Measurements from ENCODE around the gene PRSS36. TPM values are rescaled to one million over a fixed set of nuclear protein-coding genes. Genes with fewer than 3 reads are reported as not detected.

Gene PRSS36
- total and polyA plus RNA-seq, 7 donors = 0.24 to 1.7 (median 0.69) TPM

DNA sequence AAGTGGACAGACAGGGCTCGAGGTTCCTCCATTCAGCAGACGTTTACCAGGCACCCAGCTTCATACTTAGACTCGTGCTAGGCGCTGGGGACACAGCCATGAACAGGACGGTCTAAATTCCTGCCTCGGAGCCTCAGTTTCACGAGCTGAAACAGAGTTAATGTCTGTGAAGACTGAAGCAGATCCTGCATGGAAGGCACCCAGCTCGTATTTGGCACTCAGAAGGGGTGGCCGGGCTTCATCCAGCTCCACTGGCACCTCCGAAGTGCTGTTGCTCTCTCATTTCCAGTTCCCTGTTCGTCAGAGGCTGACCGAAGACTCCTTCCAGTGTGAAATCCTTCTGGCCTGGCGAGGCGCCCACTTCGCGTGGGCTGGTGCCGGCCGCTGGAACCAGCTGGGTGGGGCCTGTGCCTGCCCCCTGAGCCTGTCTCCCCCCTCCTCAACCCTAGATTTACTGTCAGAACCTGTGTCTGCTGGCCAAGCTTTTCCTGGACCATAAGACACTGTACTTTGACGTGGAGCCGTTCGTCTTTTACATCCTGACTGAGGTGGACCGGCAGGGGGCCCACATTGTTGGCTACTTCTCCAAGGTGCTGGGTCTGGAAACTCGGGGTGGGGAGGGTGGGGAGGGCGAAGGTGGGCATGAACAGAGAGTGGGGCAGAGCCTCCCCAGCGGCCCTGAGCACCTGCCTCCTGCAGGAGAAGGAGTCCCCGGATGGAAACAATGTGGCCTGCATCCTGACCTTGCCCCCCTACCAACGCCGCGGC, 20.1 kb downstream of the PRSS36 start:
- ATAC-seq (peak; percentile 12 to 31 (median 28)), DNase-seq (peak; percentile 57 to 76)
- peak overlapping the region; percentile 63 for H3K27ac ChIP-seq
- no peak overlapping the region for H3K4me3 ChIP-seq
- no peaks in the 10 kb centered on the region for H3K9me3 ChIP-seq
- intact Hi-C loops (cut with DNase I) = no loop called here
- peaks cover 27% of the 10 kb centered on the region for H3K4me1 ChIP-seq
- H3K27me3 ChIP-seq (ENCODE audit: insufficient read depth in 3 of 3, low read length in 2 of 3) = no peaks in the 10 kb centered on the region
- TF ChIP-seq, protein P1, sequence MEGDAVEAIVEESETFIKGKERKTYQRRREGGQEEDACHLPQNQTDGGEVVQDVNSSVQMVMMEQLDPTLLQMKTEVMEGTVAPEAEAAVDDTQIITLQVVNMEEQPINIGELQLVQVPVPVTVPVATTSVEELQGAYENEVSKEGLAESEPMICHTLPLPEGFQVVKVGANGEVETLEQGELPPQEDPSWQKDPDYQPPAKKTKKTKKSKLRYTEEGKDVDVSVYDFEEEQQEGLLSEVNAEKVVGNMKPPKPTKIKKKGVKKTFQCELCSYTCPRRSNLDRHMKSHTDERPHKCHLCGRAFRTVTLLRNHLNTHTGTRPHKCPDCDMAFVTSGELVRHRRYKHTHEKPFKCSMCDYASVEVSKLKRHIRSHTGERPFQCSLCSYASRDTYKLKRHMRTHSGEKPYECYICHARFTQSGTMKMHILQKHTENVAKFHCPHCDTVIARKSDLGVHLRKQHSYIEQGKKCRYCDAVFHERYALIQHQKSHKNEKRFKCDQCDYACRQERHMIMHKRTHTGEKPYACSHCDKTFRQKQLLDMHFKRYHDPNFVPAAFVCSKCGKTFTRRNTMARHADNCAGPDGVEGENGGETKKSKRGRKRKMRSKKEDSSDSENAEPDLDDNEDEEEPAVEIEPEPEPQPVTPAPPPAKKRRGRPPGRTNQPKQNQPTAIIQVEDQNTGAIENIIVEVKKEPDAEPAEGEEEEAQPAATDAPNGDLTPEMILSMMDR (IDR thresholded peaks at IDR 0.05) = no peak
- H3K36me3 ChIP-seq (ENCODE audit: insufficient read depth in 1 of 2, low read depth in 1 of 2) = peaks cover 4 to 67% of the 10 kb centered on the region in 2 donors
- WGBS, 3 donors = 43 to 60% (median 55%) methylated on average over 29 of the region's 29 CpGs

DNA sequence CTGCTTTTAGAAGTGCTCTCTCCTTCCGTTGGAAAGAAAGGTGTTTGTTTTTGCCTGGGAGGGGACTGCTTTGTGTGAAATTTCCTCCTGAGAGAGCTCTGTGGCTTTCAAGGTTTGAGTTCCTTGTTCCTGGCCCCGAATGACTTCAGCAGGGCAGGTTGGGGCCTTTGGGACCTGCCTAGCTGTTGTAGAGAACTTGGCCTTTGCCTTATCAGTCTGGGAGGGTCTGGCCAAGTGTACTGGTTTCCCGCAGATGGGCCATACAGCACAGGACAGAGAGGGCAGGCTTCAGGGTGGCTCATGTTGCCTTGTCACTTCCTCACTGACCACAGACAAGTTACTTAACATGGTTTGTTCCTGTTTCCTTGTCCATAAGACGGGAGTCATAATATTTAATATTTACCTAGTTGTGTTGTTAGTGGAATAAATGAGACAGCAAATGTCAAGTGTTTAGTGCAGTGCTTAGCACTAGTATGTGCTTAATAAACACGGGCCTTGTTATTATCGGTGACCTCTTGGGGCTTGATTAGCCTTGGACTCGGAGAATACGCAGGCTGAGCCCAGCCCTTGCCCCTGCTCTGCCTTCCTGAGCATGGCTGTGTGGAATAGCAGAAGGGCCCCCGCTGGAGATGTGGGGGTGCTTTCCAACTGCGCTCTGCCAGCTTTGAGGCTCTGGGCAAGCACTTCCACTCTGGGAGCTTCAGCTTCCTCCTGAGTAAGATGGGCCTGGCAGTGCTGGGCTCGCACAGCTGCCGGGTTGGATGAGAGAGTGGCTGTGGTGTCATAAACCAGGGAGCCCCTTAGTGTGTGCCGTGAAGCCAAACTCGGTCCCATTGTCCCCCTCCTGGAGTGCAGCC, 20.9 kb downstream of the PRSS36 start:
- peaks cover 4 to 75% of the 10 kb centered on the region in 2 donors for H3K36me3 ChIP-seq (ENCODE audit: insufficient read depth in 1 of 2, low read depth in 1 of 2)
- 66 to 71% (median 69%) methylated on average over 14 of the region's 14 CpGs for WGBS, 3 donors
- ATAC-seq (peak; percentile 35 to 44 (median 39)), DNase-seq (no peak)
- intact Hi-C loops (cut with DNase I) = no loop called here
- peaks cover 27% of the 10 kb centered on the region for H3K4me1 ChIP-seq
- H3K4me3 ChIP-seq = no peak overlapping the region
- H3K9me3 ChIP-seq = no peaks in the 10 kb centered on the region
- H3K27me3 ChIP-seq (ENCODE audit: insufficient read depth in 3 of 3, low read length in 2 of 3) = no peaks in the 10 kb centered on the region
- TF ChIP-seq, protein P1 (IDR thresholded peaks at IDR 0.05) = no peak
- H3K27ac ChIP-seq = peak overlapping the region; percentile 63

DNA sequence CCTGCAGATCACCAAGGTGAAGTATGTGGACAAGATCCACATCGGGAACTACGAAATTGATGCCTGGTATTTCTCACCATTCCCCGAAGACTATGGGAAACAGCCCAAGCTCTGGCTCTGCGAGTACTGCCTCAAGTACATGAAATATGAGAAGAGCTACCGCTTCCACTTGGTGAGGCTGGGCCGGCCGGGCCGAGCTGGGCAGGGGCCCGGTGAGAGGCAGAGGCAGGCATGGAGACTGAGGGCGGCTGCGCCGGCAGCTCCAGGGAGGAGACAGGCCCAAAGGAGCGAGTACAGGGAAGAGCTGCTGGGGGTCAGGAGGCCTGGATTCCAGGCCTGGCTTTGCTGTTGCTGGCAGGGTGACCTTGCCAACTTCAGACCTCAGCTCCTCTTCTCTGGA, 22.7 kb downstream of the PRSS36 start:
- Histone ChIP-seq H3K4me3 (no peak overlapping the region), H3K4me1 (peaks cover 27% of the 10 kb centered on the region), H3K36me3 (ENCODE audit: insufficient read depth in 1 of 2, low read depth in 1 of 2) (peaks cover 4 to 89% of the 10 kb centered on the region in 2 donors), H3K27me3 (ENCODE audit: insufficient read depth in 3 of 3, low read length in 2 of 3) (no peaks in the 10 kb centered on the region), H3K9me3 (no peaks in the 10 kb centered on the region), H3K27ac (peak overlapping the region; percentile 63)
- intact Hi-C loops (cut with DNase I) = no loop called here
- 31 to 59% (median 57%) methylated on average over 13 of the region's 13 CpGs for WGBS, 3 donors
- TF ChIP-seq, protein P1 (IDR thresholded peaks at IDR 0.05) = no peak
- peak; percentile 46 to 82 (median 60) for ATAC-seq
- DNase-seq = no peak

DNA sequence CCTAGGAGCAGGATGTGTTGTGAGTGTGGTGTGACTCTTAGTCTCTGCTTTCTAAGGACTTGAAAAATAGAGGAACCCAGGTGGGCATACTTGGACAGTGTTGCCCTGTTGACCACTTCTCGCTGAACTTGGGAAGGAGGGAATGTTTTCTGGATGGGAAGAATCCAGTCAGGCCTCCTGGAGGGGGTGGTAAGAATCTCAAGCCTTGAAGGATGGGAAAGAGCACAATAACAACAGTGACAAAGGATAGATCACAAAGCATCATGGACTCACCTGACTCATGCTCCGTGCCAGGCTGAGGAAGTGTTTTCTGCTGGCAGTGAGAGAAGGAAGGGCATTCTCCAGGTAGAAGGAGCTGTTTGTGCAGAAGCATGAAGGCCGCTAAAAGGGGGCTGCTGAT, 24.0 kb downstream of the PRSS36 start:
- WGBS, 3 donors = 93 to 96% (median 94%) methylated on average over 3 of the region's 3 CpGs
- H3K4me3 ChIP-seq = no peak overlapping the region
- no peak for DNase-seq

More for the DNA sequence above, 24.0 kb downstream of the PRSS36 start:
- peaks cover 4 to 88% of the 10 kb centered on the region in 2 donors for H3K36me3 ChIP-seq (ENCODE audit: insufficient read depth in 1 of 2, low read depth in 1 of 2)
- no peak overlapping the region for H3K27ac ChIP-seq
- H3K4me1 ChIP-seq = peaks cover 27% of the 10 kb centered on the region
- no peak for ATAC-seq
- no peaks in the 10 kb centered on the region for H3K27me3 ChIP-seq (ENCODE audit: insufficient read depth in 3 of 3, low read length in 2 of 3)
- intact Hi-C loops (cut with DNase I) = no loop called here
- no peaks in the 10 kb centered on the region for H3K9me3 ChIP-seq
- TF ChIP-seq, protein P1 (IDR thresholded peaks at IDR 0.05) = no peak
